ENCODE data around the gene CMTR2. TPM values are rescaled to one million over a fixed set of nuclear protein-coding genes. Genes with fewer than 3 reads are reported as not detected.

CMTR2 gene
- total RNA-seq, 1 experiment from 2014 or later: 26.8 TPM

- no peak for TF ChIP-seq CTCF (IDR thresholded peaks at IDR 0.05 in 2 of 3, conservative IDR thresholded peaks at IDR 0.05 in 1 of 3; ENCODE audit: borderline replicate concordance in 1 of 3, insufficient read depth in 1 of 3, low read depth in 2 of 3, low read length in 2 of 3)
- TF ChIP-seq, protein P1, sequence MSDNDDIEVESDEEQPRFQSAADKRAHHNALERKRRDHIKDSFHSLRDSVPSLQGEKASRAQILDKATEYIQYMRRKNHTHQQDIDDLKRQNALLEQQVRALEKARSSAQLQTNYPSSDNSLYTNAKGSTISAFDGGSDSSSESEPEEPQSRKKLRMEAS (IDR thresholded peaks at IDR 0.05): no peak
- TF ChIP-seq JUND (IDR thresholded peaks at IDR 0.05): no peak
- no peak for TF ChIP-seq EGR1 (IDR thresholded peaks at IDR 0.05; ENCODE audit: low read depth)
- TF ChIP-seq POLR2AphosphoS5 (IDR thresholded peaks at IDR 0.05; ENCODE audit: low read depth, low read length): no peak
- TF ChIP-seq ATF3 (IDR thresholded peaks at IDR 0.05): no peak
- TF ChIP-seq YY1 (IDR thresholded peaks at IDR 0.05; ENCODE audit: extremely low read depth, insufficient replicate concordance, low read depth, low read length): no peak
- TF ChIP-seq ZFX (IDR thresholded peaks at IDR 0.05): no peak
These were observed 26.8 kb downstream of the CMTR2 start (continued) for GRCh38 chr16:71262391-71262790.

DNA sequence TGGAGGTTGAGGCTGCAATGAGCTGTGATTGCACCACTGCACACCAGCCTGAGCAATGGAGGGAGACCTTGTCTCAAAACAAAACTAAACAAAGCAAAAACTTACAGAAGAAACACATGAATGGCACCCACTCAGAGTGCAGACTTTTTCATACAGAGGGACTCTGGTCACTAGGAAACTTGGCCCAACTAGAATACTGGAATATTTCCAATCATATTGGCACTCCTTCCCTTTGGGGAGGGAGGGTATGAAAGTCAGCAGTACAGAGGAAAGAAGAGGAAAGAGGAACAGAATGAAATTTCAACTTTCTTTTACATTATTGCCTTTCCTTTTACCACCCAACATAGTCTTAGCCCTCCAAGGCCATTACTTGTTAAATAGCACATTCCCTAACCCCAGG, 28.2 kb downstream of the CMTR2 start:
- intact Hi-C loops (cut with micrococcal nuclease): no loop called here
- no peak for ATAC-seq
- TF ChIP-seq EZH2 (IDR thresholded peaks at IDR 0.05) (no peak), TCF7L2 (IDR thresholded peaks at IDR 0.05; ENCODE audit: borderline replicate concordance, extremely low read depth, insufficient read depth, insufficient read length) (no peak), CEBPB (IDR thresholded peaks at IDR 0.05; ENCODE audit: low read depth) (no peak), ATF3 (IDR thresholded peaks at IDR 0.05) (no peak), POLR2AphosphoS5 (IDR thresholded peaks at IDR 0.05; ENCODE audit: low read depth, low read length) (no peak), ELF1 (IDR thresholded peaks at IDR 0.05; ENCODE audit: borderline replicate concordance, low read depth) (no peak), FOSL1 (IDR thresholded peaks at IDR 0.05; ENCODE audit: low read depth) (no peak), EGR1 (IDR thresholded peaks at IDR 0.05; ENCODE audit: low read depth) (no peak), ZBTB33 (IDR thresholded peaks at IDR 0.05; ENCODE audit: extremely low read depth, insufficient replicate concordance, low read length) (no peak), RAD21 (IDR thresholded peaks at IDR 0.05; ENCODE audit: low read depth) (no peak), SP1 (IDR thresholded peaks at IDR 0.05; ENCODE audit: low read depth) (no peak), REST (IDR thresholded peaks at IDR 0.05; ENCODE audit: low read depth) (no peak), JUND (IDR thresholded peaks at IDR 0.05) (no peak), SRF (IDR thresholded peaks at IDR 0.05; ENCODE audit: low read depth) (no peak)

More for the DNA sequence above, 28.2 kb downstream of the CMTR2 start:
- ChIA-PET POLR2A (no interaction called here), RAD21 (ENCODE audit: low non-redundant PET in 1 of 2, low total read pairs in 2 of 2, uncharacterized antibody in 2 of 2, unreplicated experiment in 2 of 2) (no interaction called here), CTCF (no interaction called here)
- no peaks in the 10 kb centered on the region for H3K9me2 ChIP-seq (ENCODE audit: insufficient read depth)
- H3K79me2 ChIP-seq (ENCODE audit: insufficient read depth, low read length): no peaks in the 10 kb centered on the region
- H3K9me3 ChIP-seq (ENCODE audit: control insufficient read depth in 1 of 2, insufficient read depth in 1 of 2, low read depth in 1 of 2, low read length in 2 of 2): no peaks in the 10 kb centered on the region
- no TSS peak for BruUV-seq (replicated peaks)
- no peak overlapping the region for H3K4me2 ChIP-seq (ENCODE audit: low read length)
- H3K4me3 ChIP-seq (replicated peaks in 1 of 2; ENCODE audit: low read depth in 1 of 2, low read length in 2 of 2): no peak overlapping the region
- H3K27me3 ChIP-seq (ENCODE audit: insufficient read depth, low read length): 0 out of 2 replicates have a peak, but pooled peaks cover 7% of the 10 kb centered on the region
- no peaks in the 10 kb centered on the region for H3K4me1 ChIP-seq (ENCODE audit: control insufficient read depth in 1 of 2, insufficient read depth in 2 of 2, low read length in 2 of 2)
- H3K36me3 ChIP-seq (ENCODE audit: control insufficient read depth in 1 of 2, insufficient read depth in 2 of 2, low read length in 2 of 2): no peaks in the 10 kb centered on the region
- no peak overlapping the region for H3K9ac ChIP-seq (ENCODE audit: low read length)
- DNase-seq (ENCODE audit: low read depth, low spot score): no peak
- no peak overlapping the region for H3K27ac ChIP-seq (ENCODE audit: low read depth, low read length)
- no peaks in the 10 kb centered on the region for H4K20me1 ChIP-seq (ENCODE audit: insufficient read depth)
- H2AFZ ChIP-seq (ENCODE audit: low read depth, low read length, poor library complexity, severe bottlenecking): no peak overlapping the region

Measured in HCT116 (cell line).